Embryonic facial prominence (tissue), 1 donor: ENCODE data around the gene EFCC1.
"Not testable (repeated sequence)": the region's sequence is repeated elsewhere in the genome, so short reads cannot be mapped to it uniquely, and the experiment has no call there.

Source experiments
- DNase-seq: peaks from one replicate; pipeline ENCODE4 v3.0.0-alpha.2; 2016; ENCODE audit errors: extremely low spot score

Gene EFCC1

GRCh38 chr3:129077222-129077621 is 76.1 kb downstream of the EFCC1 start:
- no peak for DNase-seq

DNA sequence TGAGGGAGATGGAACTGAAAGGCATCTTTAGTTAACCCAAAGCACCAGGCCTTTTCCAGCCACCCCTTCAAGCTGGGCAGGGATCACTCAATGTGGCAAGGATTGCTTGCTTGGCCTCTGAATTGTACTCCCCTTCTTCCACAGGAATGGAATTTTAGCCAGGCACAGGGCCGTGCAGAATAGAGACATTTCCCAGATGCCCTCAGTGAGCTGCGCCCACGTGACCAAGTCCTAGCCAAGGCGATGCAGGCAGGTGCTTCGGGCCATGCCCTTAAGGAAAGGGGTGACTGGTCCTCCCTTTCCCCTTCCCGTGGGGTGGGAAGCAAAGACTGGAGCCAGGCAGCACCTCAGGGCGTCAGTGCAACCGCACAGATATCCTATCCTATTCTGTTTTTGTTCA is 77.4 kb downstream of the EFCC1 start:
- no peak for DNase-seq

DNA sequence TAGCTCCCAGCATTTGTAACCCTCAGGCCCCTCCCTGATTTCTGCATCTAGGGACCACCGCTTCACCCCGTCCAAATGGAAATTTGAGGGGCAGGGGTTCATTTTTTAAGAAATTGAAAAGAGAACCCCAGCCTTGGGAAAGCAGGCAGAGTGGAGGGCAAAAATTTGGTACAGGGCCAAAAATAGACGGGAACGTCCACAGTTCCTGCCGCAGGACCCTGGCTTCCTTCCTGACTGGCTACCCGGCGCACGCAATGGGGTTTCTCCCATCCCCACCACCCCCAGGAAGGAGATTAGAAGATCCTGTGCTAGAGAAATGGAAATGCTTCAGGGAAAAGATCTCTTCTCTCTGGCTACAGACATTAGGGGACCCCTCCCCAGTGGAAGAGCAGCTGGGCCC is 80.4 kb downstream of the EFCC1 start:
- no peak for DNase-seq

DNA sequence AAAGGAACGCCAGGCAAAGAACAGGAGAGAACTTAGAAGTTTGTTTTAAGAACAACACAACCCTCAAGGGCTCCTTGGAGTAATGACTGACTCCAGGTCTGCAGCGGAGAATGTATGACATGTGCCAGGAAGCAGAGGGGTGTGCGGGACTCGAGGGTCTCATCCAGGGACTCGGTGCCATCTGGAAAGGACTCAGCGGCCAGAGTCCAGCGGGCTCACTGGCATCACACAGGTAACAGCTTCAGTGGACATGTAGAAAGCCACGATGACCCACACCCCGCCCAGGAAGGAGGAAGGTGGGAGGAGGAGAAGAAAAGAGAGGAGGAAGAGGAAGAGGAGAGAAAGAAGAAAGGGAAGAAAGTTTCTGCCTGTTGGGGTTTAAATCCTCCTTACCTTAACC is 80.9 kb downstream of the EFCC1 start:
- DNase-seq, result no peak

DNA sequence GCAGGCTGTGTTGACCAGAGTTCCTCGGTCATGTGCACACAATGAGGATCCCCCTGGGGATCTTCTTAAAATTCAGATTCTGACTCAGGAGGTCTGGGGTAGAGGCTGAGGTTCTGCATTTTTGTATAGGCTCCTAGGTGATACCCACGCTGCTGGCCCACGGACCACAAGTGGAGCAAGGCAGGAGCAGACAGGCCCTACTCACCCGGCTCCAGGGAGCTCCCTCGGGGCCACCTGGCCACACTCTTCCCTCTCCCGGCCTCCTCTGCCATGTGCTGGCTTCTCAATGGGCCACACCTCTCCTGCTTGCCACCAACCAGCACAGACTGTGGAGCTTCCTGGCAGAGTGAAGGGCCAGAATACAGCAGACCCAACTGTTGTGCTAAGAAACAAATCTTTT is 83.4 kb downstream of the EFCC1 start:
- no peak for DNase-seq

- DNase-seq, result no peak
Measured at GRCh38 chr3:129085165-129085715, 84.1 kb downstream of the EFCC1 start.

GRCh38 chr3:129085818-129086217 is 84.7 kb downstream of the EFCC1 start:
- DNase-seq, result no peak

GRCh38 chr3:129087138-129087702 is 86.1 kb downstream of the EFCC1 start:
- DNase-seq, result no peak

- not testable (repeated sequence) for DNase-seq
Measured at GRCh38 chr3:129087904-129088303, 86.8 kb downstream of the EFCC1 start.

DNA sequence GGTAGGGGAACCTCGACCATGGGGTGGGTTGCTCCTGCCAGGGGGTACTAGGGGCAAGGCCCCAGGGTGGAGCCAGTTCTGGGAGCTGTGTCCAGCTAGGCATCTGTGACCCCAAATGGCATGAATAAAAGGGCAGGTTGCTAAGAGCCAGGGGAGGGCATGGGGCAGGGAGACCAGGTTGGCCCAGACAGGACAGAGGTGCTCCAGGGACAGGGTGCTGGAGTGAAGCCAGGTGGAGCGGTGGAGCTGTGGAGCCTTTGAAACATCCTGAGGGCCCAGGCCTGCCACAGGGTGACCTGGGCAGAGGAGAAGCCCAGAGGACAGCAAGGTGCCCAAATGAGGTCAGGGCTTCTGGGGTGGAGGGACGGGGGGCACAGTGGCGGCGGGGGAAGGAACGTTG is 87.2 kb downstream of the EFCC1 start:
- DNase-seq, result not testable (repeated sequence)
